Upper lobe of left lung (tissue), 6 donors: ENCODE measurements around the gene RS1. TPM values are rescaled to one million over a fixed set of nuclear protein-coding genes. Genes with fewer than 3 reads are reported as not detected.

ENCODE experiments used
- ATAC-seq, 2 donors: fragments of 200-7000 bp; cut with Tn5 transposase; one replicate each; pipeline ENCODE4 v1.9.1; 2022; ENCODE audit warnings: mild to moderate bottlenecking in 2 of 2, moderate library complexity in 2 of 2; ENCODE audit not compliant: low FRiP score in 2 of 2
- DNase-seq, 2 donors: peaks; one replicate each; pipeline ENCODE4 v3.0.0-alpha.2; 2019 to 2020
- H3K27ac ChIP-seq, 4 donors: fragments of 200-600 bp; sonication (generic); one replicate each; pipeline ENCODE4 v1.5.1; 2016 to 2019
- H3K27me3 ChIP-seq, 4 donors: fragments of 200-600 bp; sonication (generic); one replicate each; pipeline ENCODE4 v1.5.1; 2017 to 2019
- H3K36me3 ChIP-seq, 4 donors: fragments of 200-600 bp; sonication (generic); one replicate each; pipeline ENCODE4 v1.5.1; 2016 to 2019
- H3K4me1 ChIP-seq, 4 donors: fragments of 200-600 bp; sonication (generic); one replicate each; pipeline ENCODE4 v1.5.1; 2018 to 2019
- H3K4me3 ChIP-seq, 4 donors: fragments of 200-600 bp; sonication (generic); one replicate each; pipeline ENCODE4 v1.5.1; 2017 to 2019; ENCODE audit warnings: mild to moderate bottlenecking in 2 of 4, moderate library complexity in 1 of 4
- H3K9me3 ChIP-seq, 4 donors: fragments of 200-600 bp; sonication (generic); one replicate each; pipeline ENCODE4 v1.5.1; 2018 to 2019
- EP300 ChIP-seq, 4 donors: sonication (generic); formaldehyde crosslinking; IDR thresholded peaks; one replicate each; pipeline ENCODE4 v1.5.1; 2017; ENCODE audit warnings: antibody characterized with exemption in 4 of 4, control low read depth in 2 of 4
- POLR2A ChIP-seq, 4 donors: fragments of 450-650 bp; IDR thresholded peaks; one replicate each; pipeline ENCODE4 v1.5.1; 2016 to 2017; ENCODE audit warnings: antibody characterized with exemption in 4 of 4, mild to moderate bottlenecking in 2 of 4
- POLR2AphosphoS5 ChIP-seq, 2 donors: sonication (generic); formaldehyde crosslinking; IDR thresholded peaks; one replicate each; pipeline ENCODE4 v1.5.1; 2017; ENCODE audit warnings: antibody characterized with exemption in 2 of 2
- WGBS, 2 donors: methylation state at CpG; one replicate each; pipeline ENCODE4 v1.1.5; 2017 to 2018; 5-methylcytosine and 5-hydroxymethylcytosine counted together
- total RNA-seq, 6 donors: library from RNA; depleted of rRNA in 4 of 6; stranded (reverse); fragments of >200 nt in 4 of 6; gene quantifications; one replicate each; pipeline versions ENCODE4 v1.1.0 to v1.2.1, GENCODE V29; 2016 to 2021
- TF ChIP-seq, protein P1 (sequence below), 6 experiments: fragments of 450-650 bp in 4 of 6; fragments of 200-600 bp in 2 of 6; sonication (generic) in 2 of 6; IDR thresholded peaks; one replicate each; pipeline ENCODE4 v1.5.1; 2016 to 2019; ENCODE audit warnings: antibody characterized with exemption in 6 of 6
- donor health status: DM: no; HTN: no; CAD: no; lungs with moderate emphysema.
- donor health status: DM: no; HTN: yes; CAD: no; lungs with severe emphysema.

Gene RS1
- total RNA-seq, 6 donors from 2014 or later = 1.0 to 6.7 (median 4.9) TPM

DNA sequence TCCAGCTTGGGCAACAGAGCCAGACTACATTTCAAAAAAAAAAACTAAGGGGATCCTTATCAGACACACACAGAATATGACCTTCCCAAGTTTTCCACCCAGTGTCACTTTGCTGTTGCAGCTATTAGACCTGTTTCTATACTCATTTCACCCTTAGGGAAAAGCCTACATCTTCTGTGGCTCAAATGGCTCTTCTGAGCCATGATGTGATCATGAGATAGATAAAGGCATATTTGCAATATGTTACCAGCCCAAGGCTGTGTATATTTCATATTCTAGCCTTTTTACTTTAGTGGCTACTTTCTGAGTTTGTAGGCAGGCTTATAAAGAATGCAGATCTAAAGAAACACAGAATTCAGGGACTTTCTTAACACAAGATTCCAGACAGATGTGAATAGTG lies 19.3 kb downstream of the RS1 start:
- Histone ChIP-seq H3K9me3 (no peaks in the 10 kb centered on the region), H3K4me3 (no peak overlapping the region), H3K36me3 (no peaks in the 10 kb centered on the region), H3K27ac (no peak overlapping the region), H3K4me1 (no peaks in the 10 kb centered on the region), H3K27me3 (no peaks in the 10 kb centered on the region)
- ATAC-seq = no peak
- TF ChIP-seq, protein P1, sequence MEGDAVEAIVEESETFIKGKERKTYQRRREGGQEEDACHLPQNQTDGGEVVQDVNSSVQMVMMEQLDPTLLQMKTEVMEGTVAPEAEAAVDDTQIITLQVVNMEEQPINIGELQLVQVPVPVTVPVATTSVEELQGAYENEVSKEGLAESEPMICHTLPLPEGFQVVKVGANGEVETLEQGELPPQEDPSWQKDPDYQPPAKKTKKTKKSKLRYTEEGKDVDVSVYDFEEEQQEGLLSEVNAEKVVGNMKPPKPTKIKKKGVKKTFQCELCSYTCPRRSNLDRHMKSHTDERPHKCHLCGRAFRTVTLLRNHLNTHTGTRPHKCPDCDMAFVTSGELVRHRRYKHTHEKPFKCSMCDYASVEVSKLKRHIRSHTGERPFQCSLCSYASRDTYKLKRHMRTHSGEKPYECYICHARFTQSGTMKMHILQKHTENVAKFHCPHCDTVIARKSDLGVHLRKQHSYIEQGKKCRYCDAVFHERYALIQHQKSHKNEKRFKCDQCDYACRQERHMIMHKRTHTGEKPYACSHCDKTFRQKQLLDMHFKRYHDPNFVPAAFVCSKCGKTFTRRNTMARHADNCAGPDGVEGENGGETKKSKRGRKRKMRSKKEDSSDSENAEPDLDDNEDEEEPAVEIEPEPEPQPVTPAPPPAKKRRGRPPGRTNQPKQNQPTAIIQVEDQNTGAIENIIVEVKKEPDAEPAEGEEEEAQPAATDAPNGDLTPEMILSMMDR (IDR thresholded peaks at IDR 0.05) = no peak
- TF ChIP-seq POLR2A (IDR thresholded peaks at IDR 0.05) (no peak), EP300 (IDR thresholded peaks at IDR 0.05) (no peak), POLR2AphosphoS5 (IDR thresholded peaks at IDR 0.05) (no peak)
- DNase-seq = no peak

DNA sequence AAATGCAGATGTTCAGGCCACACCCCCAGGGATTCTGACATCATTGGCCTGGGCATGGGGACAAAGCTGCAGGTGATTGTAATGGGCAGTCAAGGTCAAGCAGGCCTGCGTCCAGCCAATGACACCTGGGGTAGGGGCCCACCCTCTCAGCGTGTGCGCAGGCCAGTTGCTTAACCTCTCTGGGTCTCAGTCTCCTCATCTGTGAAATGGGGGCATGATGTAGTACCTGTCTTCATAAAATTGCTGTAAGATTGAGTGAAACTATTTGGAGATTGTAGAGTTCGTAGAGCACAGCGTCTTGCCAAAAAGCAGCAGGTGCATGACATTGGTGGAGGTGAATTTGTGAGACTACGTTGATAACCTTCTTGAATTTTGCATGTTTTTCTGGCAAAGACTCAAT lies 21.2 kb downstream of the RS1 start:
- no peak for TF ChIP-seq EP300 (IDR thresholded peaks at IDR 0.05)
- DNase-seq (no peak), ATAC-seq (no peak)
- Histone ChIP-seq H3K4me1 (no peaks in the 10 kb centered on the region), H3K9me3 (no peaks in the 10 kb centered on the region), H3K36me3 (no peaks in the 10 kb centered on the region), H3K27me3 (no peaks in the 10 kb centered on the region), H3K27ac (peak overlapping the region in 1 of 4 donors; percentile 80), H3K4me3 (no peak overlapping the region)
- WGBS, 2 donors = 89 to 100% methylated on average over 3 to 6 of the region's 6 CpGs

DNA sequence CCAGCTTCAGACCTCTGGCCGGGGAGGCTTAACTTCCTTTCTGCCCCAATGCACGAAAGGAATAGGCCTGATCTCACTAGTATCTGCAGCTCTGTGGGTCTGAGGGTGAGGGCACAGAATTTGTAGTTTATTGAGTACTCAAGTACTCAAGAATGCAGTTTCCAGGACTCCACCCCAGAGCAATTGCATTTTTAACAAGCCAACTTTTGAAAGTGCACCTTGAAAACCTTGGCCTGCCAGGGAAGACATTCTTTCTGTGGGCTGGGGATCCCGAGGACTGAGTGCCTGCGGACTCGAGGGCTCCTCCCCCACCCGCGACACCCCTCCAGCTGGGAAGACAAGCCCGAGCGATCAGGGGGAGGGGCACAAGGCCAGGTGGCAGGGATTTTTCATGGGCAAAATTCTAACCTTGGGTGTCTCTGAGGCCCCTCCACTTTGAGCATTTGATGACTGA lies 22.4 kb downstream of the RS1 start:
- no peak overlapping the region for H3K4me3 ChIP-seq
- H3K9me3 ChIP-seq = no peaks in the 10 kb centered on the region
- no peaks in the 10 kb centered on the region for H3K27me3 ChIP-seq
- DNase-seq (peak; percentile 53 to 65), ATAC-seq (peak in 1 of 2 donors; percentile 86)
- no peak for TF ChIP-seq POLR2AphosphoS5 (IDR thresholded peaks at IDR 0.05)
- TF ChIP-seq, protein P1 (IDR thresholded peaks at IDR 0.05) = no peak
- peak in 1 of 4 donors; percentile 29 for TF ChIP-seq POLR2A (IDR thresholded peaks at IDR 0.05)
- TF ChIP-seq EP300 (IDR thresholded peaks at IDR 0.05) = peak in 1 of 4 donors; percentile 22
- no peaks in the 10 kb centered on the region for H3K4me1 ChIP-seq
- WGBS, 2 donors = 55 to 59% methylated on average over 4 to 9 of the region's 9 CpGs
- peak overlapping the region; percentile 4 to 80 (median 32) for H3K27ac ChIP-seq
- no peaks in the 10 kb centered on the region for H3K36me3 ChIP-seq

DNA sequence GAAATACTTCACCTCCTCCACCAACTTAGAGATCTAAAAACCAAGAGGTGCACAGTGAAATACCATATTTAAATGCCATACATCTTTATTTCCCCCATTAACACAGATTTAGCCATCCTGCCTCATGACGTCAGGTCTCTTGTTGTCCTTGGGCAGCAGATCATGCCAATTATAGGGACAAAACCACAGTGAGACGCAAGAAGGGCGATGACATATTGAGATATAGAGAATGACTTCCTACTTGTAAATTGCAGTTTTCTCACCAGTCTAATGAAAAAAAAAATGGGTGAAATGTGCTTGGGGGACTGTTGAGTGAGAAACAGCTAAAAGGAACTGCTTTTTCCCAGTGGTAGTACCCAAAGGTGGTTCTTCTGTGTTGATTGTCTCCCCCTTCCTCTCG lies 24.3 kb downstream of the RS1 start:
- 43 to 55% methylated on average over 4 of the region's 4 CpGs for WGBS, 2 donors
- no peaks in the 10 kb centered on the region for H3K27me3 ChIP-seq
- peak overlapping the region in 2 of 4 donors; percentile 41 to 80 for H3K27ac ChIP-seq
- H3K9me3 ChIP-seq = no peaks in the 10 kb centered on the region
- DNase-seq (no peak), ATAC-seq (no peak)
- H3K4me1 ChIP-seq = no peaks in the 10 kb centered on the region
- H3K4me3 ChIP-seq = no peak overlapping the region
- TF ChIP-seq, protein P1 (IDR thresholded peaks at IDR 0.05) = no peak
- no peak for TF ChIP-seq EP300 (IDR thresholded peaks at IDR 0.05)
- no peak for TF ChIP-seq POLR2A (IDR thresholded peaks at IDR 0.05)
- no peak for TF ChIP-seq POLR2AphosphoS5 (IDR thresholded peaks at IDR 0.05)
- no peaks in the 10 kb centered on the region for H3K36me3 ChIP-seq

DNA sequence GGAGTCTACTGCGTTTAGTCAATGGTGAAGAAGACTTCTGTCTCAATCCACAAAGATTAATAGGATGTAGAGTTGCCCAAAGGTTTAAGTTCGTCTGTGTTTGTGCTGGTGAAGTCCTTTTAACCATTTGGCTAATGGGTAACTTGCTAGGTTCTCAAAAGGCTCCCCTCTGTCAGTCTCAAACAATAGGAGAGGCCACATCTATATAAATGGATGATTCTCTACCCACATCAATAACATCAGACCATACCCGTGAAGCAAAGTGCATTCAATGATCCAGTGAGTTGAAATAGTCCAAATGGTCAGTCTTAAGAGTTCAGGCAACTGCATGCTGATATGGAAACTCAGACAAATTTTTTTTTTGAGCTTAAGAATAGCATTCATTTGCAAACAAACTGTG lies 28.1 kb downstream of the RS1 start:
- no peaks in the 10 kb centered on the region for H3K9me3 ChIP-seq
- H3K4me1 ChIP-seq = no peaks in the 10 kb centered on the region
- no peak for ATAC-seq
- no peak overlapping the region for H3K4me3 ChIP-seq
- no peaks in the 10 kb centered on the region for H3K36me3 ChIP-seq
- H3K27me3 ChIP-seq = no peaks in the 10 kb centered on the region
- TF ChIP-seq EP300 (IDR thresholded peaks at IDR 0.05) (no peak), POLR2A (IDR thresholded peaks at IDR 0.05) (no peak), POLR2AphosphoS5 (IDR thresholded peaks at IDR 0.05) (no peak)
- TF ChIP-seq, protein P1 (IDR thresholded peaks at IDR 0.05) = no peak
- DNase-seq = no peak
- peak overlapping the region in 2 of 4 donors; percentile 12 to 39 for H3K27ac ChIP-seq
- 47 to 72% methylated on average over 3 of the region's 3 CpGs for WGBS, 2 donors
